Neuronal stem cell (in vitro differentiated cells): Measurements from ENCODE around the gene FBXO33.

Experiments
- DNase-seq: peaks from one replicate; pipeline ENCODE4 v3.0.0-alpha.2; 2013; ENCODE audit warnings: low spot score
- H2AFZ ChIP-seq: one replicate; pipeline ENCODE4 v1.6.1; 2013; ENCODE audit warnings: mild to moderate bottlenecking, low read length, inconsistent platforms
- H2AK5ac ChIP-seq: 2 replicates; pipeline ENCODE4 v1.6.1; 2013; ENCODE audit warnings: low read depth, mild to moderate bottlenecking, inconsistent platforms, low read length, moderate library complexity, mixed read lengths
- H2BK120ac ChIP-seq: 2 replicates; pipeline ENCODE4 v1.6.1; 2013; ENCODE audit warnings: low read depth, mild to moderate bottlenecking, inconsistent platforms, low read length, moderate library complexity, mixed read lengths
- H2BK12ac ChIP-seq: one replicate; pipeline ENCODE4 v1.6.1; 2013; ENCODE audit warnings: low read length, inconsistent platforms
- H2BK15ac ChIP-seq: 2 replicates; pipeline ENCODE4 v1.6.1; 2013; ENCODE audit warnings: mild to moderate bottlenecking, low read length, inconsistent platforms, mixed read lengths
- H2BK5ac ChIP-seq: one replicate; pipeline ENCODE4 v1.6.1; 2013; ENCODE audit warnings: inconsistent platforms, mild to moderate bottlenecking, low read length, moderate library complexity
- H3K14ac ChIP-seq: one replicate; pipeline ENCODE4 v1.6.1; 2013; ENCODE audit warnings: low read length, inconsistent platforms
- H3K18ac ChIP-seq: 2 replicates; pipeline ENCODE4 v1.6.1; 2013; ENCODE audit warnings: low read length, inconsistent platforms
- H3K23ac ChIP-seq: 2 replicates; pipeline ENCODE4 v1.6.1; 2013; ENCODE audit warnings: low read depth, mild to moderate bottlenecking, mixed read lengths, low read length, inconsistent platforms; ENCODE audit not compliant: poor library complexity
- H3K27ac ChIP-seq: replicated peaks from 3 replicates; pipeline ENCODE4 v1.5.1; 2013; ENCODE audit warnings: low read length, inconsistent platforms
- H3K27me3 ChIP-seq, 3 experiments: 2 replicates each; pipeline ENCODE4 v1.6.1; 2013; ENCODE audit warnings: low read length in 3 of 3, mild to moderate bottlenecking in 2 of 3, inconsistent platforms in 1 of 3, low read depth in 1 of 3, mixed read lengths in 1 of 3, moderate library complexity in 1 of 3; ENCODE audit not compliant: control insufficient read depth in 3 of 3, insufficient read depth in 3 of 3
- H3K36me3 ChIP-seq, 2 donors: replicated peaks in 1 of 2; 2 replicates each; pipeline ENCODE4 v1.6.1; 2013; ENCODE audit warnings: low read length in 2 of 2; ENCODE audit not compliant: control insufficient read depth in 2 of 2, insufficient read depth in 2 of 2
- H3K4ac ChIP-seq: 2 replicates; pipeline ENCODE4 v1.6.1; 2013; ENCODE audit warnings: inconsistent platforms, mild to moderate bottlenecking, low read length, moderate library complexity
- H3K4me1 ChIP-seq, 2 donors: 1 replicate in 1 of 2; 2 replicates in 1 of 2; pipeline ENCODE4 v1.6.1; 2013; ENCODE audit warnings: low read length in 2 of 2, low read depth in 1 of 2; ENCODE audit not compliant: control insufficient read depth in 2 of 2, insufficient read depth in 1 of 2
- H3K4me2 ChIP-seq: one replicate; pipeline ENCODE4 v1.6.1; 2013; ENCODE audit warnings: mild to moderate bottlenecking, low read length, inconsistent platforms; ENCODE audit not compliant: insufficient read depth, poor library complexity, severe bottlenecking
- H3K4me3 ChIP-seq, 2 donors: 2 replicates each; pipeline ENCODE4 v1.5.1; 2013; ENCODE audit warnings: low read length in 2 of 2, mild to moderate bottlenecking in 2 of 2, inconsistent platforms in 1 of 2, moderate library complexity in 1 of 2
- H3K79me1 ChIP-seq: one replicate; pipeline ENCODE4 v1.6.1; 2013; ENCODE audit warnings: low read depth, mild to moderate bottlenecking, inconsistent platforms, low read length, moderate library complexity
- H3K9ac ChIP-seq: one replicate; pipeline ENCODE4 v1.6.1; 2013; ENCODE audit warnings: mild to moderate bottlenecking, low read depth, low read length, inconsistent platforms; ENCODE audit not compliant: poor library complexity
- H3K9me3 ChIP-seq, 2 donors: replicated peaks in 1 of 2; 2 replicates each; pipeline versions ENCODE3 to v1.6.1; 2013; ENCODE audit warnings: low read length in 2 of 2, mild to moderate bottlenecking in 2 of 2, inconsistent platforms in 1 of 2, low read depth in 1 of 2, mixed read lengths in 1 of 2, moderate library complexity in 1 of 2; ENCODE audit not compliant: control insufficient read depth in 2 of 2, insufficient read depth in 1 of 2
- H4K8ac ChIP-seq: one replicate; pipeline ENCODE4 v1.6.1; 2013; ENCODE audit warnings: low read depth, mild to moderate bottlenecking, inconsistent platforms, low read length, moderate library complexity
- H4K91ac ChIP-seq: one replicate; pipeline ENCODE4 v1.6.1; 2013; ENCODE audit warnings: low read length, low read depth, mild to moderate bottlenecking, inconsistent platforms; ENCODE audit not compliant: poor library complexity
- WGBS, 2 donors: extraction: QIAGEN DNeasy Blood & Tissue Kit; methylation state at CpG; one replicate each; pipeline ENCODE4 v1.1.7; 2013; ENCODE audit warnings: missing lambda C conversion rate in 2 of 2, mixed read lengths in 1 of 2; ENCODE audit not compliant: insufficient read length in 2 of 2, insufficient replicate concordance in 1 of 2; ENCODE audit errors: extremely low coverage in 2 of 2; 5-methylcytosine and 5-hydroxymethylcytosine counted together

FBXO33 gene

DNA sequence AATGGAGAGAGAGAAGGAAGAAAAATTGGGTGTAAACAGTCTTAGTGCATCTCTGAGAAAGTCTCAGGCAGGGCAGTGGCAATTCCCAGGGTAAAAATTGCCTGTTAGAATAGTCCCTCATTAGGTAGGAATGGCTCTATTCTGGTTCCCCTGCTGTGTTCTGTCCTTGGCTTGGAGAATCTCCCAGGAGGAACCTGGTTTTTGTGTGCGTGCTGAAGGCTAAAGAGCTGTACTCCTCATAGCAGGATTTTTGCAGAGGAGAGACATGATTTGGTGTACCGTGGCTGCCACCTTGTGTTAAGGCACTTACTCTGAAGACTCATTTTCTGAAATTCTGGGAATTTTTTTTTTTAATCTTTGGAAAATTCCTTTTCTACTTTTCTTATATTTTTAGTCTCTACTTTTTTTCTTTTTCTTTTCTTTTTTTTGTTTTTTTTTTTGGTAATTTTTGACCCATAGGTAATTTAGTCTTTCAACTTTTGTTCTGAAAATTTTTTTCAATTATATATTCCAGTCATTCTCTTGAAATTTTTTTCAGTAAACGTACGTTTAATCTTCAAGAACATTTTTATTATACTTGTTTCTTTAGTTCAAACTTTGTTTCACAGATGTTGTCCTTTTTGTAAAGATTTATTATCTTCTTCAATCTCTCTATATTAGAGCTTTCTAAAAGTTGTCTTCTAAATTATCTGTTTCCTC is 63.8 kb downstream of the FBXO33 start:
- H3K23ac ChIP-seq, result no peak overlapping the region
- peaks cover 3 to 23% of the 10 kb centered on the region in 2 donors for H3K4me1 ChIP-seq
- H2BK12ac ChIP-seq, result no peak overlapping the region
- H2BK5ac ChIP-seq, result no peak overlapping the region
- H2BK120ac ChIP-seq, result no peak overlapping the region
- H4K8ac ChIP-seq, result no peak overlapping the region
- WGBS, 2 donors, result no CpG with 5 or more reads among the region's 4 CpGs
- H3K18ac ChIP-seq, result no peak overlapping the region
- no peak overlapping the region for H2AK5ac ChIP-seq
- no peaks in the 10 kb centered on the region for H3K79me1 ChIP-seq
- no peaks in the 10 kb centered on the region for H3K27me3 ChIP-seq
- H3K4me3 ChIP-seq, result no peak overlapping the region
- H2AFZ ChIP-seq, result peak overlapping the region; percentile 20
- H4K91ac ChIP-seq, result no peak overlapping the region
- peaks cover 3 to 5% of the 10 kb centered on the region in 2 donors for H3K9me3 ChIP-seq
- H3K4me2 ChIP-seq, result no peak overlapping the region
- no peak overlapping the region for H2BK15ac ChIP-seq
- H3K36me3 ChIP-seq, result peaks cover 0 to 2% of the 10 kb centered on the region in 2 donors
- DNase-seq, result peak; percentile 69
- H3K9ac ChIP-seq, result no peak overlapping the region
- peak overlapping the region; percentile 61 for H3K27ac ChIP-seq
- no peak overlapping the region for H3K14ac ChIP-seq
- H3K4ac ChIP-seq, result no peak overlapping the region

DNA sequence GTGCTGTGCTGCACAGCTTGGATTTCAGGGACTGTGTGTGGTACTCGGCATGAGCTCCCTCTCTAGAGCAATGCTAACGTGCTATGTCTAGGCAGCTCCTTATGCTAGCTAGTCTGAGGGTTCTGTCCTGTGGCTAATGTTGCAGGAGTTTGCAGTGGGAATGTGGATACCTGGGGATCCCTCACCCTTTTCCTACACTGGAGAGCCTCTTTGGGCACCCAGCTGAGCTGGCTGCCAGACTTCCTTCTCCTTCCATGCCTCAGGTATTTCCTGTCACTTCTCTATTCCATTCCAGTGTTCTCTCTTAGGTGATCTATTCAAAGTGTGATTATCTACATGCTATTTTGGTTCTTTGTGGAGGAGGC is 64.9 kb downstream of the FBXO33 start:
- H3K4ac ChIP-seq, result no peak overlapping the region
- peaks cover 3 to 23% of the 10 kb centered on the region in 2 donors for H3K4me1 ChIP-seq
- no peak overlapping the region for H4K91ac ChIP-seq
- no peak overlapping the region for H4K8ac ChIP-seq
- no peak overlapping the region for H2AFZ ChIP-seq
- no peak overlapping the region for H3K9ac ChIP-seq
- no peak for DNase-seq
- no peak overlapping the region for H2BK5ac ChIP-seq
- no peak overlapping the region for H3K4me3 ChIP-seq
- no peak overlapping the region for H3K23ac ChIP-seq
- H3K4me2 ChIP-seq, result no peak overlapping the region
- whole genome bisulfite sequencing, 2 donors, result no CpG with 5 or more reads among the region's 2 CpGs
- no peak overlapping the region for H2BK120ac ChIP-seq
- H2AK5ac ChIP-seq, result peak overlapping the region; percentile 88
- H3K18ac ChIP-seq, result peak overlapping the region; percentile 31
- no peaks in the 10 kb centered on the region for H3K79me1 ChIP-seq
- H2BK12ac ChIP-seq, result no peak overlapping the region
- no peak overlapping the region for H2BK15ac ChIP-seq
- H3K27ac ChIP-seq, result peak overlapping the region; percentile 52
- H3K14ac ChIP-seq, result no peak overlapping the region
- H3K27me3 ChIP-seq, result no peaks in the 10 kb centered on the region
- peaks cover 3 to 5% of the 10 kb centered on the region in 2 donors for H3K9me3 ChIP-seq
- peaks cover 0 to 2% of the 10 kb centered on the region in 2 donors for H3K36me3 ChIP-seq

DNA sequence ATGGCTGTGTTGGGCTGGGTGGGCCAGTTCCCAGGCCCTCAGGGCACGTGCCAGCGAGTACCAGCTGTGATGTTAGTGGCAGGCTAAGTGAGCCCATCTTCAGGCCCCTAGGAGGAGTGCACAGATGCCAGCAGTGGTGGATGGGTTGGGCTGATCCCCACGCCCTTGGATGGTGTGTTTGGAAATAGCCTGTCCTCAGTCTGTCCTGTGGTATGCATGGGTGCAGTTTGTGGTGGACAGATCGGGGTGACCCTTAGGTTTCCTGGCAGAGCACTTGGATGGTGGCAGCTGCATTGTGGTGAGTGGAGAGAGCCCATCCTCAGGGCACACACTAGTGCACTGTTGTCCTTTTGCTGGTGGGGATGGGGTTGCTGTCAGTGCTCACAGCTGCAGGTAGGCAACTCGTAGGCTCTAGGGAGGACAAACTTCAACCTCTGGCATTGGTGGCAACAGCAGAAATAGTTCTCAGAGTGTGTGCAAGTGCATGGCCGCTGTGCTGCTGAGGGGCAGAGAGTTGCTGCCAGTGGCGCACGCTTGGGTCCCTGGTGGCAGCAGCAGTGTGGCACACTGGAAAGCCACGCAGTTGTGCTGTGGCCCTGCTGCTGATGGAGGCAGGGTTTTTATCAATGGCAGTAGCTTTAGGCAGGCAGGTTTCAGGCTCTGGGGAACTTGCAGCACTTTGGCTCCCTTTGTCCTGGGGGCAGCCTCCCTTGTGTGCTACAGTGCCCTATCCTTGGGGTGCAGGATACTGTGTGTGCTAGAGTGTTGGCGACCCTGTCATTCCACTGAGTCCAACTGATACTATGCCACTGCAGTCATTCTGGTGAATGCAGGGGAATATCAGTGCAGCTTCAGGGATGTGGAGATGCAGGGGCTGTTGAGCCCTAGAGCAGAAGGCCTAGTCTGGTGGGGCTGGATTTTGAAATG is 65.5 kb downstream of the FBXO33 start:
- Histone ChIP-seq H2AK5ac (peak overlapping the region; percentile 94), H3K4ac (no peak overlapping the region), H3K9me3 (peaks cover 3 to 5% of the 10 kb centered on the region in 2 donors), H2BK15ac (peak overlapping the region; percentile 7), H4K8ac (peak overlapping the region; percentile 19), H3K4me1 (peaks cover 3 to 23% of the 10 kb centered on the region in 2 donors), H3K9ac (peak overlapping the region; percentile 72), H3K14ac (no peak overlapping the region), H3K27me3 (no peaks in the 10 kb centered on the region), H3K79me1 (no peaks in the 10 kb centered on the region), H3K18ac (peak overlapping the region; percentile 93), H2BK12ac (peak overlapping the region; percentile 97), H3K36me3 (peaks cover 0 to 2% of the 10 kb centered on the region in 2 donors), H3K23ac (no peak overlapping the region), H3K4me2 (no peak overlapping the region), H3K27ac (peak overlapping the region; percentile 52), H2BK5ac (peak overlapping the region; percentile 42), H4K91ac (peak overlapping the region; percentile 100), H3K4me3 (no peak overlapping the region), H2AFZ (no peak overlapping the region), H2BK120ac (no peak overlapping the region)
- WGBS, 2 donors, result no CpG with 5 or more reads among the region's 10 CpGs
- no peak for DNase-seq

DNA sequence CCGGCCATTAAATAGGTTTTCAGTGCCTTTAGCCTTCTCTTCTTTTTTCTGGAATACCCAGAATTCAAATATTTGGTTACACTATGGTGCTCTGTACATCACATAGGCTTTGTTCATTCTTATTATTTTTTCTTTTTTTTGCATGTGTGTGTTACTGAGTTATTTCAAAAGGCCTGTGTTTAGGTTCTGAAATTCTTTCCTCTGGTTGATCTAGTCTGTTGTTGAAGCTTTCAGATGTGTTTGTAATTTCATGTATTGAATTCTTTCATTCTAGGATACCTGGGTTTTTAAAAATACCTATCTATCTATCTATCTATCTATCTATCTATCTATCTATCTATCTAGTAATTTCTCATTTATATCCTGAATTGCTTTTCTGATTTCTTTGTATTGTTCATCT is 66.9 kb downstream of the FBXO33 start:
- H3K27ac ChIP-seq, result no peak overlapping the region
- no peak overlapping the region for H2AFZ ChIP-seq
- no peak overlapping the region for H2BK15ac ChIP-seq
- H2AK5ac ChIP-seq, result no peak overlapping the region
- no peak overlapping the region for H3K9ac ChIP-seq
- no peak overlapping the region for H3K14ac ChIP-seq
- H3K9me3 ChIP-seq, result peaks cover 3 to 5% of the 10 kb centered on the region in 2 donors
- H3K4ac ChIP-seq, result no peak overlapping the region
- H3K23ac ChIP-seq, result no peak overlapping the region
- no peaks in the 10 kb centered on the region for H3K27me3 ChIP-seq
- no peaks in the 10 kb centered on the region for H3K79me1 ChIP-seq
- no peak overlapping the region for H3K4me2 ChIP-seq
- no peak overlapping the region for H2BK5ac ChIP-seq
- peaks cover 3 to 22% of the 10 kb centered on the region in 2 donors for H3K4me1 ChIP-seq
- no peak overlapping the region for H3K18ac ChIP-seq
- no peak for DNase-seq
- H4K91ac ChIP-seq, result no peak overlapping the region
- H3K36me3 ChIP-seq, result peaks cover 0 to under 1% of the 10 kb centered on the region in 2 donors
- no peak overlapping the region for H3K4me3 ChIP-seq
- no peak overlapping the region for H4K8ac ChIP-seq
- H2BK12ac ChIP-seq, result no peak overlapping the region
- no peak overlapping the region for H2BK120ac ChIP-seq
- WGBS, 2 donors, result no CpG with 5 or more reads among the region's 1 CpG
